ENCODE data around the gene FBXO31. TPM values are rescaled to one million over a fixed set of nuclear protein-coding genes. Genes with fewer than 3 reads are reported as not detected.

The FBXO31 gene
- total and polyA plus RNA-seq, 2 of the 13 experiments (the other 11 are each of a cell fraction or from before 2014, with no cell fraction given): 92.4 to 101 TPM

DNA sequence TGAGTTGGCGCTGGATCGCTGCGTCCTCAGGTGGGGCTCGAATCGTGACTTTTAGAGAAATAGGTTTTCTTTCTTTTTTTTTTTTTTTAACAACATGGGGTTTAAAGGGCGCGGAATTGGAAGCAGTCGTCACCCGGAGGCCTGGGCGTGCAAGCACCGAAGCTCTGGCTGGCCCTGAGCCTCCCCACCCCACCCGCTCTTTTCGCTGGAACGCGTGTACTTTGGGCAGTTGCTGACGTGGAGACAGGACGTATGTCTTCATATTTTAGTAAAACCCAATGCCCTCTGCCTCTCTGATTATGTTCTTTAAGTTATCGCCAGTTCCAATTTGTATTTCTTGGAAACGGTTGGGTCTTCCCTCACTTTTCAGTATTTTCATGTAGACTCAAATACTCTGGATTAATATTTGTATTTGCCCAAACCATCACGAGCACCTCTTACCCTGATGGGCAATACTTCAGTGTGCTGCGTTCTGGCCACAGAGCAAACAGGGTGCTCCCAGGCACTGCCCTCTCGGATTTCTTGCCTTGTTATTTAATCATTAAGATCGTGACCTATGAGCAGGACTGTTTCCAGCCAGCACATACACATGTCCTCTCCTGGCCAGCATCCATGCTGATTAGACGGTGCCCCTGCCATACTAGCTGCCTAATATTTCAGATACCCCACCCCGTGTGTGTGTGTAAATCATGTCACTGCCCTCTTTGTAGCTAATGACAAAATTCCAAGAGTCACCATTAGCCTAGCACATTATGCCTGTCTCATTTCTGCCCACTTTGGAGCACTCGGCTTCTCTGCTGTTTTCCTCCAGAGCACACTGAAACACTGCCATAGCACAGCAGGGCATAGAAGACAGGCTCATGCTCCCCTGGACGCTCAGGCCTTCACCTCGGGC lies 65.6 kb downstream of the FBXO31 start (continued):
- TF ChIP-seq, protein P1, sequence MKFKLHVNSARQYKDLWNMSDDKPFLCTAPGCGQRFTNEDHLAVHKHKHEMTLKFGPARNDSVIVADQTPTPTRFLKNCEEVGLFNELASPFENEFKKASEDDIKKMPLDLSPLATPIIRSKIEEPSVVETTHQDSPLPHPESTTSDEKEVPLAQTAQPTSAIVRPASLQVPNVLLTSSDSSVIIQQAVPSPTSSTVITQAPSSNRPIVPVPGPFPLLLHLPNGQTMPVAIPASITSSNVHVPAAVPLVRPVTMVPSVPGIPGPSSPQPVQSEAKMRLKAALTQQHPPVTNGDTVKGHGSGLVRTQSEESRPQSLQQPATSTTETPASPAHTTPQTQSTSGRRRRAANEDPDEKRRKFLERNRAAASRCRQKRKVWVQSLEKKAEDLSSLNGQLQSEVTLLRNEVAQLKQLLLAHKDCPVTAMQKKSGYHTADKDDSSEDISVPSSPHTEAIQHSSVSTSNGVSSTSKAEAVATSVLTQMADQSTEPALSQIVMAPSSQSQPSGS (CRISPR knock-in tag; IDR thresholded peaks at IDR 0.05): no peak; the same call in 1 of the 2 replicates
- TF ChIP-seq, protein P2, sequence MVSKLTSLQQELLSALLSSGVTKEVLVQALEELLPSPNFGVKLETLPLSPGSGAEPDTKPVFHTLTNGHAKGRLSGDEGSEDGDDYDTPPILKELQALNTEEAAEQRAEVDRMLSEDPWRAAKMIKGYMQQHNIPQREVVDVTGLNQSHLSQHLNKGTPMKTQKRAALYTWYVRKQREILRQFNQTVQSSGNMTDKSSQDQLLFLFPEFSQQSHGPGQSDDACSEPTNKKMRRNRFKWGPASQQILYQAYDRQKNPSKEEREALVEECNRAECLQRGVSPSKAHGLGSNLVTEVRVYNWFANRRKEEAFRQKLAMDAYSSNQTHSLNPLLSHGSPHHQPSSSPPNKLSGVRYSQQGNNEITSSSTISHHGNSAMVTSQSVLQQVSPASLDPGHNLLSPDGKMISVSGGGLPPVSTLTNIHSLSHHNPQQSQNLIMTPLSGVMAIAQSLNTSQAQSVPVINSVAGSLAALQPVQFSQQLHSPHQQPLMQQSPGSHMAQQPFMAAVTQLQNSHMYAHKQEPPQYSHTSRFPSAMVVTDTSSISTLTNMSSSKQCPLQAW (CRISPR knock-in tag; IDR thresholded peaks at IDR 0.05): peak; percentile 46; the same call in 1 of the 2 replicates
- TF ChIP-seq HNRNPL (IDR thresholded peaks at IDR 0.05; ENCODE audit: low read depth, low read length): no peak

DNA sequence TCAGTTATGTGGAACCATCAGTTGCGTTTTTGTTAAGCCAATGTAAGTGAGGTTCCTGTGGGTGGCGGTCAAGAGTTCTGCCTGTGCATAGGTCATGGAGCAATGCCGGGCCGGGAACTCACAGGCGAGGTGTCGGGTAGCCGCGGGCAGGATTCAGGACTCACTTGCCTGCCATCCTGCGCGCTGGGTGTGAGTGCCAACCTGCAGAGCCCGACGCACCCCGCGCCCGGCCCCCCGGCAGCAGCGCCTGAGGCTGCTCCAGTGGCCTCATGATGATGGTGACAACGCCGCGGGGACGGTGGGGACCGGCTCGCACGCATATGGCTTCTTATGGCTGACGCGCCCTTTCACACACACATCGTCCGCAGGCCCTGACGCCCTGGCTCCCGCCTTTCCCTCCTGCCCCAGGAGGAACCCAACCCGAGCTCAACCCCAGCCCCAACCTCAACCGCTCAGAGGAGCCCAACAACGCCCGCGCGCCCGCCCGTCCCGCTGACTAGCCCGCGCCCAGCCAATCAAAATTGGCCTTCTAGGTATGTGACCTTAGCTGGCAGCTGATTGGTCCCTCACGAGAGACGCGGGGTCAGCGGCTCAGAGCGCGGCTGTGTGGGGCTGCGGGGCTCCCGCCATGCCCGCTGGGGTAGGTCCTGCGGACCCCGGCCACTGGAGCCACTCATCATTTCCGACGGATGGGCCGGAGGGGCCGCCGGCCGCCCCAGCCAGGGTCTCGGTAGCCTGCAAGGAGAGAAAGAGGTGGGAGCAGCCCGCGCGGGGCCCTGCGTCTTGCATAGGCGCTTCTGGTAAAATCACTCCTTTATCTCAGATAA lies 66.4 kb downstream of the FBXO31 start, which contains the start of gene C16orf95:
Gene C16orf95 (minus strand): TSS at position 470 of the 827 bp plus-strand sequence. CDS start 150 bp downstream, at position 320.
- Histone ChIP-seq H3K9me3 (ENCODE audit: low read length) (no peaks in the 10 kb centered on the region), H2AFZ (ENCODE audit: low read length) (no peak within 1 kb of the TSS), H3K9ac (ENCODE audit: insufficient read depth, low read depth, low read length) (peak within 1 kb of the TSS; percentile 97), H3K4me3 (replicated peaks in 1 of 3; ENCODE audit: insufficient read depth in 1 of 3, low read depth in 2 of 3, low read length in 3 of 3) (peak within 1 kb of the TSS; percentile 81 to 98 (median 93)), H4K20me1 (ENCODE audit: insufficient read depth, low read length) (no peaks in the 10 kb centered on the region), H3K27me3 (ENCODE audit: control insufficient read depth in 1 of 2, insufficient read depth in 2 of 2, low read length in 2 of 2) (no peaks in the 10 kb centered on the region; a peak in 1 of 5 replicates), H3K36me3 (replicated peaks in 1 of 2; ENCODE audit: control insufficient read depth in 1 of 2, insufficient read depth in 2 of 2, low read length in 2 of 2) (no peaks in the 10 kb centered on the region), H3K79me2 (ENCODE audit: insufficient read depth, low read length) (peaks cover 17% of the 10 kb centered on the region), H3K4me2 (ENCODE audit: low read depth, low read length) (peak within 1 kb of the TSS; percentile 91), H3K4me1 (ENCODE audit: insufficient read depth, low read length) (peaks cover 25% of the 10 kb centered on the region), H3K27ac (ENCODE audit: extremely low read length, insufficient read depth, low read length) (peak within 1 kb of the TSS; percentile 91)
- ATAC-seq: peak; percentile 89
- intact Hi-C loops (cut with micrococcal nuclease; ENCODE audit: unreplicated experiment) (loop anchor here (2.0 to 5.0 kb wide), 2 partner anchors 40 to 68 kb away; no protein-coding TSS in a partner anchor), in situ Hi-C loops (cut with HindIII; ENCODE audit: extremely low pct_ligation_motif_present, low pct_unique_long_range_greater_than_20kb) (no loop called here)
- CTCF ChIA-PET (ENCODE audit: low intra/inter-chr PET ratio, low total read pairs): interaction anchor here (1.8 kb wide), 1 partner anchor 77 kb away, joined by 9 read pairs; no protein-coding TSS in a partner anchor
- FAIRE-seq: peak; percentile 50
- 1% methylated on average over 44 of the region's 64 CpGs for WGBS (ENCODE audit: low lambda C conversion rate)
- DNase-seq (ENCODE audit: low spot score): peak; percentile 95
- TSS peak; percentile 75 for BruUV-seq (replicated peaks)
- POLR2A ChIA-PET: interaction anchor here (0.7 to 4.4 kb wide), 13 partner anchors 9 to 148 kb away, joined by 3 to 85 read pairs (median 4); partner anchors contain the start of gene FBXO31
- TF ChIP-seq ZNF407 (CRISPR knock-in tag; IDR thresholded peaks at IDR 0.05; ENCODE audit: not compliant biosample characterization): peak; percentile 92

Measured in HepG2 (cell line).